Neuronal stem cell (in vitro differentiated cells): Measurements from ENCODE around the gene HRAS.

Source experiments
- DNase-seq: peaks from one replicate; pipeline ENCODE4 v3.0.0-alpha.2; 2013; ENCODE audit warnings: low spot score
- H2AFZ ChIP-seq: one replicate; pipeline ENCODE4 v1.6.1; 2013; ENCODE audit warnings: mild to moderate bottlenecking, low read length, inconsistent platforms
- H2AK5ac ChIP-seq: 2 replicates; pipeline ENCODE4 v1.6.1; 2013; ENCODE audit warnings: low read depth, mild to moderate bottlenecking, inconsistent platforms, low read length, moderate library complexity, mixed read lengths
- H2BK120ac ChIP-seq: 2 replicates; pipeline ENCODE4 v1.6.1; 2013; ENCODE audit warnings: low read depth, mild to moderate bottlenecking, inconsistent platforms, low read length, moderate library complexity, mixed read lengths
- H2BK12ac ChIP-seq: one replicate; pipeline ENCODE4 v1.6.1; 2013; ENCODE audit warnings: low read length, inconsistent platforms
- H2BK15ac ChIP-seq: 2 replicates; pipeline ENCODE4 v1.6.1; 2013; ENCODE audit warnings: mild to moderate bottlenecking, low read length, inconsistent platforms, mixed read lengths
- H2BK5ac ChIP-seq: one replicate; pipeline ENCODE4 v1.6.1; 2013; ENCODE audit warnings: inconsistent platforms, mild to moderate bottlenecking, low read length, moderate library complexity
- H3K14ac ChIP-seq: one replicate; pipeline ENCODE4 v1.6.1; 2013; ENCODE audit warnings: low read length, inconsistent platforms
- H3K18ac ChIP-seq: 2 replicates; pipeline ENCODE4 v1.6.1; 2013; ENCODE audit warnings: low read length, inconsistent platforms
- H3K23ac ChIP-seq: 2 replicates; pipeline ENCODE4 v1.6.1; 2013; ENCODE audit warnings: low read depth, mild to moderate bottlenecking, mixed read lengths, low read length, inconsistent platforms; ENCODE audit not compliant: poor library complexity
- H3K27ac ChIP-seq: replicated peaks from 3 replicates; pipeline ENCODE4 v1.5.1; 2013; ENCODE audit warnings: low read length, inconsistent platforms
- H3K27me3 ChIP-seq, 3 experiments: 2 replicates each; pipeline ENCODE4 v1.6.1; 2013; ENCODE audit warnings: low read length in 3 of 3, mild to moderate bottlenecking in 2 of 3, inconsistent platforms in 1 of 3, low read depth in 1 of 3, mixed read lengths in 1 of 3, moderate library complexity in 1 of 3; ENCODE audit not compliant: control insufficient read depth in 3 of 3, insufficient read depth in 3 of 3
- H3K36me3 ChIP-seq, 2 donors: replicated peaks in 1 of 2; 2 replicates each; pipeline ENCODE4 v1.6.1; 2013; ENCODE audit warnings: low read length in 2 of 2; ENCODE audit not compliant: control insufficient read depth in 2 of 2, insufficient read depth in 2 of 2
- H3K4ac ChIP-seq: 2 replicates; pipeline ENCODE4 v1.6.1; 2013; ENCODE audit warnings: inconsistent platforms, mild to moderate bottlenecking, low read length, moderate library complexity
- H3K4me1 ChIP-seq, 2 donors: 1 replicate in 1 of 2; 2 replicates in 1 of 2; pipeline ENCODE4 v1.6.1; 2013; ENCODE audit warnings: low read length in 2 of 2, low read depth in 1 of 2; ENCODE audit not compliant: control insufficient read depth in 2 of 2, insufficient read depth in 1 of 2
- H3K4me2 ChIP-seq: one replicate; pipeline ENCODE4 v1.6.1; 2013; ENCODE audit warnings: mild to moderate bottlenecking, low read length, inconsistent platforms; ENCODE audit not compliant: insufficient read depth, poor library complexity, severe bottlenecking
- H3K4me3 ChIP-seq, 2 donors: 2 replicates each; pipeline ENCODE4 v1.5.1; 2013; ENCODE audit warnings: low read length in 2 of 2, mild to moderate bottlenecking in 2 of 2, inconsistent platforms in 1 of 2, moderate library complexity in 1 of 2
- H3K79me1 ChIP-seq: one replicate; pipeline ENCODE4 v1.6.1; 2013; ENCODE audit warnings: low read depth, mild to moderate bottlenecking, inconsistent platforms, low read length, moderate library complexity
- H3K9ac ChIP-seq: one replicate; pipeline ENCODE4 v1.6.1; 2013; ENCODE audit warnings: mild to moderate bottlenecking, low read depth, low read length, inconsistent platforms; ENCODE audit not compliant: poor library complexity
- H3K9me3 ChIP-seq, 2 donors: replicated peaks in 1 of 2; 2 replicates each; pipeline versions ENCODE3 to v1.6.1; 2013; ENCODE audit warnings: low read length in 2 of 2, mild to moderate bottlenecking in 2 of 2, inconsistent platforms in 1 of 2, low read depth in 1 of 2, mixed read lengths in 1 of 2, moderate library complexity in 1 of 2; ENCODE audit not compliant: control insufficient read depth in 2 of 2, insufficient read depth in 1 of 2
- H4K8ac ChIP-seq: one replicate; pipeline ENCODE4 v1.6.1; 2013; ENCODE audit warnings: low read depth, mild to moderate bottlenecking, inconsistent platforms, low read length, moderate library complexity
- H4K91ac ChIP-seq: one replicate; pipeline ENCODE4 v1.6.1; 2013; ENCODE audit warnings: low read length, low read depth, mild to moderate bottlenecking, inconsistent platforms; ENCODE audit not compliant: poor library complexity
- WGBS, 2 donors: extraction: QIAGEN DNeasy Blood & Tissue Kit; methylation state at CpG; one replicate each; pipeline ENCODE4 v1.1.7; 2013; ENCODE audit warnings: missing lambda C conversion rate in 2 of 2, mixed read lengths in 1 of 2; ENCODE audit not compliant: insufficient read length in 2 of 2, insufficient replicate concordance in 1 of 2; ENCODE audit errors: extremely low coverage in 2 of 2; 5-methylcytosine and 5-hydroxymethylcytosine counted together

Gene HRAS

GRCh38 chr11:569158-569885 is 33.9 kb upstream of the HRAS start:
- Histone ChIP-seq H3K14ac (peak overlapping the region; percentile 71), H2BK5ac (peak overlapping the region; percentile 87), H2BK12ac (peak overlapping the region; percentile 22), H3K4me1 (peaks cover 25 to 29% of the 10 kb centered on the region in 2 donors), H3K27ac (no peak overlapping the region), H3K23ac (peak overlapping the region; percentile 65), H4K91ac (peak overlapping the region; percentile 72), H2BK15ac (peak overlapping the region; percentile 90), H3K9ac (peak overlapping the region; percentile 88), H3K9me3 (no peaks in the 10 kb centered on the region), H3K27me3 (peaks cover 0 to 17% (median 2%) of the 10 kb centered on the region in 3 experiments), H3K4ac (no peak overlapping the region), H3K79me1 (peaks cover 4% of the 10 kb centered on the region), H3K36me3 (peaks cover 0 to 5% of the 10 kb centered on the region in 2 donors), H2AFZ (peak overlapping the region; percentile 97), H4K8ac (peak overlapping the region; percentile 43), H3K18ac (peak overlapping the region; percentile 94), H3K4me2 (peak overlapping the region; percentile 94), H2AK5ac (peak overlapping the region; percentile 100), H2BK120ac (no peak overlapping the region), H3K4me3 (peak overlapping the region; percentile 63 to 84)
- no peak for DNase-seq
- no CpG with 5 or more reads among the region's 36 CpGs for WGBS, 2 donors

GRCh38 chr11:568306-569157 is 33.2 kb upstream of the HRAS start:
- Histone ChIP-seq H3K23ac (peak overlapping the region; percentile 65), H2BK15ac (peak overlapping the region; percentile 90), H4K8ac (no peak overlapping the region), H3K9me3 (no peaks in the 10 kb centered on the region), H3K14ac (peak overlapping the region; percentile 63), H3K4me2 (peak overlapping the region; percentile 94), H3K27ac (peak overlapping the region; percentile 22), H3K4ac (no peak overlapping the region), H2BK120ac (no peak overlapping the region), H3K4me1 (peaks cover 25 to 27% of the 10 kb centered on the region in 2 donors), H3K4me3 (peak overlapping the region; percentile 63 to 91), H2AFZ (peak overlapping the region; percentile 97), H3K36me3 (peaks cover 4 to 5% of the 10 kb centered on the region in 2 donors), H3K9ac (peak overlapping the region; percentile 88), H2BK5ac (peak overlapping the region; percentile 87), H3K27me3 (peaks cover 0 to 13% (median 0%) of the 10 kb centered on the region in 3 experiments), H2BK12ac (no peak overlapping the region), H3K79me1 (peaks cover 5% of the 10 kb centered on the region), H3K18ac (peak overlapping the region; percentile 94), H2AK5ac (peak overlapping the region; percentile 100), H4K91ac (no peak overlapping the region)
- no CpG with 5 or more reads among the region's 123 CpGs for WGBS, 2 donors
- peak; percentile 97 for DNase-seq

GRCh38 chr11:567629-568292 is 32.4 kb upstream of the HRAS start:
- H3K27ac ChIP-seq = no peak overlapping the region
- no peak overlapping the region for H4K8ac ChIP-seq
- peaks cover 0 to 5% (median 0%) of the 10 kb centered on the region in 3 experiments for H3K27me3 ChIP-seq
- no peak overlapping the region for H4K91ac ChIP-seq
- no peak for DNase-seq
- H3K79me1 ChIP-seq = peaks cover 7% of the 10 kb centered on the region
- peaks cover 4 to 5% of the 10 kb centered on the region in 2 donors for H3K36me3 ChIP-seq
- H3K4me2 ChIP-seq = peak overlapping the region; percentile 91
- peak overlapping the region; percentile 63 to 91 for H3K4me3 ChIP-seq
- peak overlapping the region; percentile 99 for H3K23ac ChIP-seq
- peak overlapping the region; percentile 98 for H2AK5ac ChIP-seq
- peak overlapping the region; percentile 76 for H3K4ac ChIP-seq
- H3K14ac ChIP-seq = peak overlapping the region; percentile 84
- H3K9ac ChIP-seq = peak overlapping the region; percentile 95
- H2BK5ac ChIP-seq = peak overlapping the region; percentile 33
- H3K9me3 ChIP-seq = no peaks in the 10 kb centered on the region
- H2BK12ac ChIP-seq = no peak overlapping the region
- no CpG with 5 or more reads among the region's 41 CpGs for WGBS, 2 donors
- peak overlapping the region; percentile 30 for H2BK15ac ChIP-seq
- H3K18ac ChIP-seq = peak overlapping the region; percentile 92
- H2AFZ ChIP-seq = peak overlapping the region; percentile 97
- no peak overlapping the region for H2BK120ac ChIP-seq
- peaks cover 25 to 27% of the 10 kb centered on the region in 2 donors for H3K4me1 ChIP-seq
